H1 (cell line): ENCODE measurements around the gene SLC2A13.

Experiments
- CBX8 ChIP-seq: fragments of 300-800, 300-1000 bp; sonication (generic); IDR thresholded peaks from 2 replicates; pipeline ENCODE4 v1.7.1; 2016; ENCODE audit warnings: low read depth, low read length, borderline replicate concordance
- CREB1 ChIP-seq: IDR thresholded peaks from 2 replicates; pipeline ENCODE4 v1.6.1; 2012; ENCODE audit warnings: inconsistent platforms
- EGR1 ChIP-seq: IDR thresholded peaks from 2 replicates; pipeline ENCODE4 v1.6.1; 2011; ENCODE audit warnings: low read depth, low read length, borderline replicate concordance
- EP300 ChIP-seq, 2 experiments: IDR thresholded peaks; 1 replicate in 1 of 2; 2 replicates in 1 of 2; pipeline ENCODE4 v1.6.1; 2011 to 2012; ENCODE audit warnings: low read depth in 2 of 2, low read length in 2 of 2, mild to moderate bottlenecking in 2 of 2, borderline replicate concordance in 1 of 2, inconsistent platforms in 1 of 2, moderate library complexity in 1 of 2
- HDAC6 ChIP-seq: IDR thresholded peaks from one replicate; pipeline ENCODE4 v1.7.1; 2012; ENCODE audit warnings: low read depth, mild to moderate bottlenecking, inconsistent platforms, low read length, moderate library complexity
- JUN ChIP-seq: IDR thresholded peaks from 2 replicates; pipeline ENCODE4 v1.6.1; 2011; ENCODE audit warnings: low read depth, mild to moderate bottlenecking, improper control_type of control experiment, low read length
- POLR2AphosphoS5 ChIP-seq: IDR thresholded peaks from 2 replicates; pipeline ENCODE4 v1.6.1; 2011; ENCODE audit warnings: low read depth, low read length
- SP1 ChIP-seq: IDR thresholded peaks from 2 replicates; pipeline ENCODE4 v1.6.1; 2011; ENCODE audit warnings: low read depth, low read length
- SP4 ChIP-seq: IDR thresholded peaks from 2 replicates; pipeline ENCODE4 v1.6.1; 2012; ENCODE audit warnings: low read length, inconsistent platforms
- TF ChIP-seq, protein P1 (sequence below), 3 experiments: IDR thresholded peaks; 1 replicate in 2 of 3; 2 replicates in 1 of 3; pipeline versions ENCODE4 v1.5.1 to v1.6.1; 2011; ENCODE audit warnings: low read length in 3 of 3, mild to moderate bottlenecking in 3 of 3, inconsistent platforms in 2 of 3, low read depth in 1 of 3, moderate library complexity in 1 of 3; ENCODE audit not compliant: insufficient read depth in 1 of 3; ENCODE audit errors: control extremely low read depth in 1 of 3

- TF ChIP-seq POLR2AphosphoS5 (no peak), EP300 (IDR thresholded peaks at IDR 0.05; ENCODE audit: borderline replicate concordance in 1 of 2, low read depth in 2 of 2, low read length in 2 of 2) (no peak), CBX8 (no peak), SP4 (no peak), HDAC6 (no peak), EGR1 (no peak), CREB1 (no peak), JUN (no peak), SP1 (no peak)
- TF ChIP-seq, protein P1, sequence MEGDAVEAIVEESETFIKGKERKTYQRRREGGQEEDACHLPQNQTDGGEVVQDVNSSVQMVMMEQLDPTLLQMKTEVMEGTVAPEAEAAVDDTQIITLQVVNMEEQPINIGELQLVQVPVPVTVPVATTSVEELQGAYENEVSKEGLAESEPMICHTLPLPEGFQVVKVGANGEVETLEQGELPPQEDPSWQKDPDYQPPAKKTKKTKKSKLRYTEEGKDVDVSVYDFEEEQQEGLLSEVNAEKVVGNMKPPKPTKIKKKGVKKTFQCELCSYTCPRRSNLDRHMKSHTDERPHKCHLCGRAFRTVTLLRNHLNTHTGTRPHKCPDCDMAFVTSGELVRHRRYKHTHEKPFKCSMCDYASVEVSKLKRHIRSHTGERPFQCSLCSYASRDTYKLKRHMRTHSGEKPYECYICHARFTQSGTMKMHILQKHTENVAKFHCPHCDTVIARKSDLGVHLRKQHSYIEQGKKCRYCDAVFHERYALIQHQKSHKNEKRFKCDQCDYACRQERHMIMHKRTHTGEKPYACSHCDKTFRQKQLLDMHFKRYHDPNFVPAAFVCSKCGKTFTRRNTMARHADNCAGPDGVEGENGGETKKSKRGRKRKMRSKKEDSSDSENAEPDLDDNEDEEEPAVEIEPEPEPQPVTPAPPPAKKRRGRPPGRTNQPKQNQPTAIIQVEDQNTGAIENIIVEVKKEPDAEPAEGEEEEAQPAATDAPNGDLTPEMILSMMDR (IDR thresholded peaks at IDR 0.05; ENCODE audit: control extremely low read depth in 1 of 3, insufficient read depth in 1 of 3, low read depth in 1 of 3, low read length in 3 of 3) = no peak
Measured at GRCh38 chr12:40153432-40153831, 47.6 kb upstream of the SLC2A13 start.
